ENCODE results near the gene GLS.

GLS gene

GRCh38 chr2:190903693-190904450 lies 23.3 kb downstream of the GLS start:
- TF ChIP-seq, protein P1, sequence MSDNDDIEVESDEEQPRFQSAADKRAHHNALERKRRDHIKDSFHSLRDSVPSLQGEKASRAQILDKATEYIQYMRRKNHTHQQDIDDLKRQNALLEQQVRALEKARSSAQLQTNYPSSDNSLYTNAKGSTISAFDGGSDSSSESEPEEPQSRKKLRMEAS (IDR thresholded peaks at IDR 0.05) = no peak
- TF ChIP-seq TAF1 (IDR thresholded peaks at IDR 0.05; ENCODE audit: low read depth) (no peak), EP300 (IDR thresholded peaks at IDR 0.05; ENCODE audit: borderline replicate concordance) (no peak), CREB1 (IDR thresholded peaks at IDR 0.05; ENCODE audit: low read depth) (no peak), ZBTB7A (IDR thresholded peaks at IDR 0.05; ENCODE audit: low read depth) (no peak), RAD21 (IDR thresholded peaks at IDR 0.05; ENCODE audit: low read depth) (no peak), FOXM1 (IDR thresholded peaks at IDR 0.05; ENCODE audit: borderline replicate concordance, low read depth) (no peak), NFIC (IDR thresholded peaks at IDR 0.05) (no peak), EGR1 (IDR thresholded peaks at IDR 0.05) (no peak), TCF12 (IDR thresholded peaks at IDR 0.05; ENCODE audit: low read depth) (no peak), TEAD4 (IDR thresholded peaks at IDR 0.05) (no peak), YY1 (IDR thresholded peaks at IDR 0.05; ENCODE audit: low read depth) (no peak), CEBPB (IDR thresholded peaks at IDR 0.05) (no peak), USF1 (IDR thresholded peaks at IDR 0.05) (no peak)
- TF ChIP-seq, protein P2, sequence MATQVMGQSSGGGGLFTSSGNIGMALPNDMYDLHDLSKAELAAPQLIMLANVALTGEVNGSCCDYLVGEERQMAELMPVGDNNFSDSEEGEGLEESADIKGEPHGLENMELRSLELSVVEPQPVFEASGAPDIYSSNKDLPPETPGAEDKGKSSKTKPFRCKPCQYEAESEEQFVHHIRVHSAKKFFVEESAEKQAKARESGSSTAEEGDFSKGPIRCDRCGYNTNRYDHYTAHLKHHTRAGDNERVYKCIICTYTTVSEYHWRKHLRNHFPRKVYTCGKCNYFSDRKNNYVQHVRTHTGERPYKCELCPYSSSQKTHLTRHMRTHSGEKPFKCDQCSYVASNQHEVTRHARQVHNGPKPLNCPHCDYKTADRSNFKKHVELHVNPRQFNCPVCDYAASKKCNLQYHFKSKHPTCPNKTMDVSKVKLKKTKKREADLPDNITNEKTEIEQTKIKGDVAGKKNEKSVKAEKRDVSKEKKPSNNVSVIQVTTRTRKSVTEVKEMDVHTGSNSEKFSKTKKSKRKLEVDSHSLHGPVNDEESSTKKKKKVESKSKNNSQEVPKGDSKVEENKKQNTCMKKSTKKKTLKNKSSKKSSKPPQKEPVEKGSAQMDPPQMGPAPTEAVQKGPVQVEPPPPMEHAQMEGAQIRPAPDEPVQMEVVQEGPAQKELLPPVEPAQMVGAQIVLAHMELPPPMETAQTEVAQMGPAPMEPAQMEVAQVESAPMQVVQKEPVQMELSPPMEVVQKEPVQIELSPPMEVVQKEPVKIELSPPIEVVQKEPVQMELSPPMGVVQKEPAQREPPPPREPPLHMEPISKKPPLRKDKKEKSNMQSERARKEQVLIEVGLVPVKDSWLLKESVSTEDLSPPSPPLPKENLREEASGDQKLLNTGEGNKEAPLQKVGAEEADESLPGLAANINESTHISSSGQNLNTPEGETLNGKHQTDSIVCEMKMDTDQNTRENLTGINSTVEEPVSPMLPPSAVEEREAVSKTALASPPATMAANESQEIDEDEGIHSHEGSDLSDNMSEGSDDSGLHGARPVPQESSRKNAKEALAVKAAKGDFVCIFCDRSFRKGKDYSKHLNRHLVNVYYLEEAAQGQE (IDR thresholded peaks at IDR 0.05; ENCODE audit: low read depth) = no peak

GRCh38 chr2:190904640-190905261 lies 24.1 kb downstream of the GLS start:
- TF ChIP-seq TEAD4 (IDR thresholded peaks at IDR 0.05) (no peak), EP300 (IDR thresholded peaks at IDR 0.05; ENCODE audit: borderline replicate concordance) (no peak)

- TF ChIP-seq NFIC (IDR thresholded peaks at IDR 0.05) (no peak), TAF1 (IDR thresholded peaks at IDR 0.05; ENCODE audit: low read depth) (no peak), CEBPB (IDR thresholded peaks at IDR 0.05) (no peak), TCF12 (IDR thresholded peaks at IDR 0.05; ENCODE audit: low read depth) (no peak), ZBTB7A (IDR thresholded peaks at IDR 0.05; ENCODE audit: low read depth) (no peak), EP300 (IDR thresholded peaks at IDR 0.05; ENCODE audit: borderline replicate concordance) (no peak), EGR1 (IDR thresholded peaks at IDR 0.05) (no peak), USF1 (IDR thresholded peaks at IDR 0.05) (no peak), CREB1 (IDR thresholded peaks at IDR 0.05; ENCODE audit: low read depth) (no peak), FOXM1 (IDR thresholded peaks at IDR 0.05; ENCODE audit: borderline replicate concordance, low read depth) (no peak), RAD21 (IDR thresholded peaks at IDR 0.05; ENCODE audit: low read depth) (no peak), TEAD4 (IDR thresholded peaks at IDR 0.05) (no peak), YY1 (IDR thresholded peaks at IDR 0.05; ENCODE audit: low read depth) (no peak)
- TF ChIP-seq, protein P2 (IDR thresholded peaks at IDR 0.05; ENCODE audit: low read depth) = no peak
- TF ChIP-seq, protein P1 (IDR thresholded peaks at IDR 0.05) = no peak
Observed at GRCh38 chr2:190908532-190908931, 27.9 kb downstream of the GLS start.

DNA sequence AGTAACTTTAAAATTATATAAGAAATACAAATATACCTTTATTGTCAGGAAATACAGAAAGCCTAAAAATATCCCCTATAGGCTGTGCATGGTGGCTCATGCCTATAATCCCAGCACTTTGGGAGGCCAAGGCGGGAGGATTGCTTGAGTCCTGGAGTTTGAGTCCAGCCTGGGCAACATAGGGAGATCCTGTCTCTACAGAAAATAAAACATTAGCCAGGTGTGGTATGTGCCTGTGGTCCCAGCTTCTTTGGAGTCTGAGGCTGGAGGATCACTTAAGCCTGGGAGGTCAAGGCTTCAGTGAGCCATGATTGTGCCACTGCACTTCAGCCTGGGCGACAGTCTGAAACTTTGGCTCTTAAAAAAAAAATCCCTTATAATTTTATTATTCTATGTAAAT lies 29.1 kb downstream of the GLS start:
- TF ChIP-seq TEAD4 (IDR thresholded peaks at IDR 0.05) = no peak
- TF ChIP-seq RAD21 (IDR thresholded peaks at IDR 0.05; ENCODE audit: low read depth) = no peak
- TF ChIP-seq CEBPB (IDR thresholded peaks at IDR 0.05) = no peak
- no peak for TF ChIP-seq FOXM1 (IDR thresholded peaks at IDR 0.05; ENCODE audit: borderline replicate concordance, low read depth)
- no peak for TF ChIP-seq EP300 (IDR thresholded peaks at IDR 0.05; ENCODE audit: borderline replicate concordance)
- no peak for TF ChIP-seq TCF12 (IDR thresholded peaks at IDR 0.05; ENCODE audit: low read depth)
- no peak for TF ChIP-seq CREB1 (IDR thresholded peaks at IDR 0.05; ENCODE audit: low read depth)
- no peak for TF ChIP-seq YY1 (IDR thresholded peaks at IDR 0.05; ENCODE audit: low read depth)
- TF ChIP-seq NFIC (IDR thresholded peaks at IDR 0.05) = no peak
- TF ChIP-seq ZBTB7A (IDR thresholded peaks at IDR 0.05; ENCODE audit: low read depth) = no peak
- TF ChIP-seq, protein P2 (IDR thresholded peaks at IDR 0.05; ENCODE audit: low read depth) = no peak
- no peak for TF ChIP-seq EGR1 (IDR thresholded peaks at IDR 0.05)

Data from Ishikawa (cell line).